Measurements from ENCODE around the gene PTTG1IP. TPM values are rescaled to one million over a fixed set of nuclear protein-coding genes. Genes with fewer than 3 reads are reported as not detected.

The PTTG1IP gene
- total and polyA plus RNA-seq, 3 donors from 2014 or later: 171 to 195 (median 190) TPM

GRCh38 chr21:44842721-44843445 lies 30.6 kb downstream of the PTTG1IP start:
- Histone ChIP-seq H3K4me3 (no peak overlapping the region), H3K27ac (no peak overlapping the region), H3K9me3 (no peaks in the 10 kb centered on the region), H3K27me3 (no peaks in the 10 kb centered on the region), H3K4me1 (peaks cover 15% of the 10 kb centered on the region), H3K36me3 (ENCODE audit: low read depth, missing control alignments) (no peaks in the 10 kb centered on the region)
- intact Hi-C loops (cut with DNase I; ENCODE audit: low total_unique reads): no loop called here
- no peak for DNase-seq
- no peak for TF ChIP-seq CTCF (IDR thresholded peaks at IDR 0.05)
- no peak for TF ChIP-seq POLR2A (IDR thresholded peaks at IDR 0.05)
- 82 to 91% methylated on average over 20 to 23 of the region's 23 CpGs for WGBS, 2 donors

GRCh38 chr21:44842087-44842486 lies 31.4 kb downstream of the PTTG1IP start:
- no peak for DNase-seq
- no peak for TF ChIP-seq CTCF (IDR thresholded peaks at IDR 0.05)
- TF ChIP-seq POLR2A (IDR thresholded peaks at IDR 0.05): no peak

DNA sequence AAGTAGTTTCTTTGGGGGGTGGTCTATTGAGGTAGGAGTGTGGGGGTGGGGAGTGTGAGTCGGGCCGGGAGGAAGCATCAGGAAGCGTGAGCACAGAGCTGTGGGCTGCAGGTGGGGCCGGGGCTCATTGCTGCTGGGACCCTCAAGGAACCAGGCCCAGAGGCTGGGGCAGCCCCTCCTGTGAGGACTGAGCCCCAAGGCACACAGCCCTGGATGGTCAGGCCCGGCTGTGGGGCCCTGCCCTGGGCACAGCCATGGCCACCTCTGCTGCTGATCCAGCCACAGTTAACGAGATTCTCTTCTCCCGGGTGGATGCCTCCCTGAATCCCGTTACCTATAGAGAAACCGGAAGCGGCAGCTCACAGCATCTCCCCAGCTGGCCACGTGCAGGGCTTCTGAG lies 32.7 kb downstream of the PTTG1IP start:
- Histone ChIP-seq H3K4me3 (no peak overlapping the region), H3K4me1 (peaks cover 10% of the 10 kb centered on the region), H3K36me3 (ENCODE audit: low read depth, missing control alignments) (no peaks in the 10 kb centered on the region), H3K9me3 (no peaks in the 10 kb centered on the region), H3K27ac (no peak overlapping the region), H3K27me3 (no peaks in the 10 kb centered on the region)
- 85 to 87% methylated on average over 9 to 11 of the region's 11 CpGs for WGBS, 2 donors
- TF ChIP-seq CTCF (IDR thresholded peaks at IDR 0.05) (no peak), POLR2A (IDR thresholded peaks at IDR 0.05) (no peak)
- DNase-seq: no peak
- intact Hi-C loops (cut with DNase I; ENCODE audit: low total_unique reads): no loop called here

More at GRCh38 chr21:44842087-44842486, 31.4 kb downstream of the PTTG1IP start:
- 82 to 86% methylated on average over 10 of the region's 10 CpGs for WGBS, 2 donors
- Histone ChIP-seq H3K27ac (no peak overlapping the region), H3K36me3 (ENCODE audit: low read depth, missing control alignments) (no peaks in the 10 kb centered on the region), H3K9me3 (no peaks in the 10 kb centered on the region), H3K4me1 (peaks cover 15% of the 10 kb centered on the region), H3K27me3 (no peaks in the 10 kb centered on the region), H3K4me3 (no peak overlapping the region)
- intact Hi-C loops (cut with DNase I; ENCODE audit: low total_unique reads): no loop called here

- WGBS, 2 donors: 84% methylated on average over 9 of the region's 9 CpGs
- Histone ChIP-seq H3K27me3 (no peaks in the 10 kb centered on the region), H3K36me3 (ENCODE audit: low read depth, missing control alignments) (no peaks in the 10 kb centered on the region), H3K4me1 (peaks cover 6% of the 10 kb centered on the region), H3K4me3 (no peak overlapping the region), H3K27ac (no peak overlapping the region), H3K9me3 (no peaks in the 10 kb centered on the region)
- TF ChIP-seq CTCF (IDR thresholded peaks at IDR 0.05): no peak
- TF ChIP-seq POLR2A (IDR thresholded peaks at IDR 0.05): no peak
- intact Hi-C loops (cut with DNase I; ENCODE audit: low total_unique reads): no loop called here
- DNase-seq: no peak
These were observed 34.5 kb downstream of the PTTG1IP start for GRCh38 chr21:44838951-44839350.

Data from testis (tissue), 3 donors.